Gastrocnemius medialis (tissue), 4 donors: Measurements from ENCODE around the gene SIX4. TPM values are rescaled to one million over a fixed set of nuclear protein-coding genes. Genes with fewer than 3 reads are reported as not detected.

Experiments used
- ATAC-seq, 2 donors: fragments of 150-250 bp; one replicate each; pipeline ENCODE4 v1.9.1; 2016
- DNase-seq, 2 donors: peaks; one replicate each; pipeline ENCODE4 v3.0.0-alpha.2; 2019
- H3K27ac ChIP-seq, 4 donors: fragments of 200-600 bp; sonication (generic); 1 replicate in 1 of 4; 2 replicates in 3 of 4; pipeline ENCODE4 v1.5.1; 2016 to 2018; ENCODE audit warnings: mild to moderate bottlenecking in 2 of 4, moderate library complexity in 1 of 4
- H3K27me3 ChIP-seq, 3 donors: fragments of 200-600 bp; sonication (generic) in 2 of 3; 1 replicate in 1 of 3; 2 replicates in 2 of 3; pipeline versions ENCODE4 v1.5.1 to v1.6.0; 2016 to 2019; ENCODE audit warnings: mild to moderate bottlenecking in 1 of 3, moderate library complexity in 1 of 3
- H3K36me3 ChIP-seq, 2 donors: fragments of 200-600 bp; sonication (generic) in 1 of 2; one replicate each; pipeline ENCODE4 v1.5.1; 2017 to 2018
- H3K4me1 ChIP-seq, 2 donors: fragments of 200-600 bp; sonication (generic) in 1 of 2; one replicate each; pipeline ENCODE4 v1.5.1; 2016 to 2017; ENCODE audit warnings: mild to moderate bottlenecking in 2 of 2
- H3K4me3 ChIP-seq, 4 donors: fragments of 200-600 bp; sonication (generic) in 3 of 4; 1 replicate in 1 of 4; 2 replicates in 3 of 4; pipeline ENCODE4 v1.5.1; 2016 to 2019; ENCODE audit warnings: mild to moderate bottlenecking in 2 of 4
- H3K9me3 ChIP-seq, 3 donors: fragments of 200-600 bp; sonication (generic) in 2 of 3; 1 replicate in 1 of 3; 2 replicates in 2 of 3; pipeline ENCODE4 v1.5.1; 2016 to 2019
- in situ Hi-C, 4 donors: fragments of 200-750 bp; cut with MboI; loops; one replicate each; pipeline versions ENCODE4 v1.15.0 to v1.8.0; 2017; ENCODE audit warnings: low sequenced_read_pairs in 4 of 4
- intact Hi-C: fragments of 100-400 bp; cut with DNase I; formaldehyde crosslinking; loops from one replicate; pipeline ENCODE4 v1.15.1; 2023; ENCODE audit warnings: low total_unique reads
- total RNA-seq, 4 donors: library from RNA; depleted of rRNA; stranded (reverse); fragments of >200 nt; gene quantifications; one replicate each; pipeline versions ENCODE4 v1.1.0 to v1.2.3, GENCODE V29; 2016
- TF ChIP-seq, protein P1 (sequence below), 5 experiments: fragments of 450-650 bp in 3 of 5; fragments of 200-600 bp in 2 of 5; sonication (generic) in 2 of 5; IDR thresholded peaks in 4 of 5; conservative IDR thresholded peaks in 1 of 5; 1 replicate in 4 of 5; 2 replicates in 1 of 5; pipeline ENCODE4 v1.5.1; 2016 to 2019; ENCODE audit warnings: antibody characterized with exemption in 5 of 5, mild to moderate bottlenecking in 3 of 5, moderate library complexity in 3 of 5

Gene SIX4
- total RNA-seq, 4 donors from 2014 or later: 27.8 to 62.6 (median 46.1) TPM

DNA sequence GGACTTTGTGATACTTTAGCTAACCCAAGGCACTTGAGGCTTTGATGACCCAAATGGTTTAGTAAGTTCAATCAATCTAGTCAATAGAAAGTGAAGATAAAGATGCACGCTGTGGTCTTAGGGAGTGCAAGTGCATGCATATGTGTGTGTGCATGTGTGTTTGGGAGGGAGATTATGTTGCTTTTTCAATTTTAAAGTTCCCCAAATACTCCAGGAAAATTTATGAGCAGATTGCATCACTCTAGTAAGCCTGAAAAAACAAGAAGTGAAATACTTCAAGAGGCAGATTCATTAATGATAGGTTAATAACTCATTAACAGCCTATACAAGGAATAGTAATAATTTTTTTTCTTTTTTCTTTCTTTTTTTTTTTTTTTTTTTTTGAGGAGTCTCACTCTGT, 62.4 kb downstream of the SIX4 start:
- in situ Hi-C loops (loop anchor here in 2 of 4 donors (5.0 to 10.0 kb wide), 2 partner anchors 56 to 63 kb away; partner anchors contain the start of gene SIX4 (in 1 of the 2)), intact Hi-C loops (no loop called here)
- peaks cover 27 to 30% of the 10 kb centered on the region in 2 donors for H3K4me1 ChIP-seq
- H3K4me3 ChIP-seq: no peak overlapping the region
- ATAC-seq (no peak), DNase-seq (no peak)
- no peaks in the 10 kb centered on the region for H3K36me3 ChIP-seq
- TF ChIP-seq, protein P1, sequence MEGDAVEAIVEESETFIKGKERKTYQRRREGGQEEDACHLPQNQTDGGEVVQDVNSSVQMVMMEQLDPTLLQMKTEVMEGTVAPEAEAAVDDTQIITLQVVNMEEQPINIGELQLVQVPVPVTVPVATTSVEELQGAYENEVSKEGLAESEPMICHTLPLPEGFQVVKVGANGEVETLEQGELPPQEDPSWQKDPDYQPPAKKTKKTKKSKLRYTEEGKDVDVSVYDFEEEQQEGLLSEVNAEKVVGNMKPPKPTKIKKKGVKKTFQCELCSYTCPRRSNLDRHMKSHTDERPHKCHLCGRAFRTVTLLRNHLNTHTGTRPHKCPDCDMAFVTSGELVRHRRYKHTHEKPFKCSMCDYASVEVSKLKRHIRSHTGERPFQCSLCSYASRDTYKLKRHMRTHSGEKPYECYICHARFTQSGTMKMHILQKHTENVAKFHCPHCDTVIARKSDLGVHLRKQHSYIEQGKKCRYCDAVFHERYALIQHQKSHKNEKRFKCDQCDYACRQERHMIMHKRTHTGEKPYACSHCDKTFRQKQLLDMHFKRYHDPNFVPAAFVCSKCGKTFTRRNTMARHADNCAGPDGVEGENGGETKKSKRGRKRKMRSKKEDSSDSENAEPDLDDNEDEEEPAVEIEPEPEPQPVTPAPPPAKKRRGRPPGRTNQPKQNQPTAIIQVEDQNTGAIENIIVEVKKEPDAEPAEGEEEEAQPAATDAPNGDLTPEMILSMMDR (IDR thresholded peaks at IDR 0.05 in 4 of 5, conservative IDR thresholded peaks at IDR 0.05 in 1 of 5): no peak
- peak overlapping the region in 1 of 4 donors; percentile 93 for H3K27ac ChIP-seq
- H3K27me3 ChIP-seq: no peaks in the 10 kb centered on the region
- no peaks in the 10 kb centered on the region for H3K9me3 ChIP-seq

Other genes with a start within 250 kb of the SIX4 start
- 1 to 10 TPM; 1.1 to 3.3 (median 2.4) TPM for gene C14orf39, start 238.3 kb downstream of the SIX4 start, total RNA-seq
- under 1 TPM in 3 of 4 donors, not detected in 1; 0.32 to 0.61 (median 0.40) TPM for gene SIX6, start 215.2 kb downstream of the SIX4 start, total RNA-seq
- gene SIX1, start 74.9 kb downstream of the SIX4 start, total RNA-seq: 10 to 100 TPM; 28.3 to 76.4 (median 56.3) TPM
- 10 to 100 TPM; 50.1 to 69.2 (median 62.0) TPM for gene MNAT1, start 10.4 kb upstream of the SIX4 start, total RNA-seq